ACC112 (cell line): ENCODE data around the gene DPM3.
"Not testable (repeated sequence)": the region's sequence is repeated elsewhere in the genome, so short reads cannot be mapped to it uniquely, and the experiment has no call there.

ENCODE experiments used
- H2AFZ ChIP-seq: fragments of 200-600 bp; sonication (generic); one replicate; pipeline ENCODE4 v1.6.0; 2017; ENCODE audit warnings: antibody characterized with exemption, low read length; ENCODE audit not compliant: unreplicated experiment
- H3K27ac ChIP-seq: fragments of 200-600 bp; sonication (generic); 2 replicates; pipeline ENCODE4 v1.5.1; 2014; ENCODE audit warnings: low read depth, mild to moderate bottlenecking, antibody characterized with exemption, low read length, moderate library complexity
- H3K27me3 ChIP-seq: fragments of 200-600 bp; sonication (generic); 2 replicates; pipeline ENCODE4 v1.6.1; 2014; ENCODE audit warnings: mild to moderate bottlenecking, antibody characterized with exemption, low read length, moderate library complexity, mixed read lengths; ENCODE audit not compliant: insufficient read depth
- H3K36me3 ChIP-seq: fragments of 200-600 bp; sonication (generic); 2 replicates; pipeline ENCODE4 v1.6.1; 2016; ENCODE audit warnings: mild to moderate bottlenecking, antibody characterized with exemption, low read length, moderate library complexity, mixed read lengths; ENCODE audit not compliant: insufficient read depth
- H3K4me1 ChIP-seq: fragments of 200-600 bp; sonication (generic); one replicate; pipeline ENCODE4 v1.6.1; 2016; ENCODE audit warnings: low read length, mixed read lengths; ENCODE audit not compliant: insufficient read depth, unreplicated experiment, control insufficient read depth
- H3K4me3 ChIP-seq: fragments of 200-600 bp; sonication (generic); 2 replicates; pipeline ENCODE4 v1.5.1; 2014; ENCODE audit warnings: mild to moderate bottlenecking, low read depth, low read length
- H3K79me2 ChIP-seq: fragments of 200-600 bp; sonication (generic); one replicate; pipeline ENCODE4 v1.6.0; 2016; ENCODE audit warnings: low read length; ENCODE audit not compliant: control insufficient read depth, unreplicated experiment, insufficient read depth

The DPM3 gene

DNA sequence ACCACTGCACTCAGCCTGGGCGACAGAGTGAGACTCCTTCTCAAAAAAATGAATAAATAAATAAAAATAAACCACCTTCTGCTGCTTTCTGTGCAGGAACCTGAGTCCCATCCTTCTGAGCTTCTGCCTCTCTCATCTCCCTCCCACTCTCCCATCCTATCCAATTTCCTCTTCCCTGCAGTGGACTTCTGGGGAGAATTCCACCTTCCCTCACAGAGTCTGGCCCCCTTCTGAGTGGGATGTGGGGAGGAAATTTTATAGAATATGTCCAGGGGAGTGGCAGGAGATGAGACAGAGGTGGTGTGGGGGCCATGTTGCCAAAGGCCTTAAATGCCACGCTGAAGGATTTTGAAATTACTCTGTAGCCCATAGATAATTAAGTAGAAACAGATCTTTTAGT lies 18.0 kb downstream of the DPM3 start:
- Histone ChIP-seq H3K27me3 (peaks cover 58% of the 10 kb centered on the region), H3K79me2 (no peaks in the 10 kb centered on the region), H3K4me3 (no peak overlapping the region), H3K4me1 (peaks cover 6% of the 10 kb centered on the region), H3K36me3 (no peaks in the 10 kb centered on the region), H2AFZ (no peak overlapping the region), H3K27ac (no peak overlapping the region)

DNA sequence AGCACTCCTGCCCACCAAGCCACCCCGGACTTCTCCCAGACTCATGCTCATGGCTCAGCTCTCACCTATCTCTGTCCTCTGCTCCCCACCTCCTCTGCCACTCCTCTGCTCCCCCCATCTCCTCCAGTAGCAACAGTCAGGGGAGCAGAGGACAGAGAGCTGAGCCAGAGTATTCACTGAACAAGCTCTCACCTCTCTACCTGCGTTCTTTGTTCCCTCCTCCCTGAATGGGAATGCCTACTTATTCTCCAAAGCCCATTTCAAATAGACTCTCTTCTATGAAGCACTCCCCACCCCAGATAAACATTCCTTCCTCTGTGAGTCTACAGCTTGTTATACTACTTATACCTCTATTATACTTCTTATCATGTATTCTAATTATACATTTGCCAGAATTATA lies 19.1 kb downstream of the DPM3 start:
- Histone ChIP-seq H3K27me3 (peaks cover 54% of the 10 kb centered on the region), H3K4me3 (no peak overlapping the region), H2AFZ (no peak overlapping the region), H3K36me3 (no peaks in the 10 kb centered on the region), H3K4me1 (peaks cover 3% of the 10 kb centered on the region), H3K79me2 (no peaks in the 10 kb centered on the region), H3K27ac (no peak overlapping the region)

DNA sequence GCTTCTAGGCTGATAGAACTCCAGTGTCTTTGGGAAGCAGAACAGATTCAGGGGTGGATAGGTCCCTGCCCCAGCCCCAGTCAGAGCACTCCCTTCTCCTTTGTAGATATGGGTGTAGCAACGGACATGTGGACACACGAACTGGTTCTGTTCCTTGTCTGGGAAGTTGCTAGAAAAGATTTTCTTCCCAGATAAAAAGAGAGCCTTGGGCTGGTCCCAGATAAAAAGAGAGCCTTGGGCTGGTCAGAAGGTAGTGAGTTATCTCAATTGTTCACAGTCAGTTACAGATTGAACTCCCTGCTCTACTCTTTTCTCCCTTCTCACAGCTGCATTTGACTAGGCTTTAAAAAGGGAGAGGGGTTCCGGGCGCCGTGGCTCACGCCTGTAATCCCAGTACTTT lies 20.1 kb downstream of the DPM3 start:
- Histone ChIP-seq H3K4me1 (no peaks in the 10 kb centered on the region), H3K27me3 (peaks cover 47% of the 10 kb centered on the region), H3K36me3 (no peaks in the 10 kb centered on the region), H2AFZ (no peak overlapping the region), H3K79me2 (no peaks in the 10 kb centered on the region), H3K27ac (no peak overlapping the region), H3K4me3 (no peak overlapping the region)

DNA sequence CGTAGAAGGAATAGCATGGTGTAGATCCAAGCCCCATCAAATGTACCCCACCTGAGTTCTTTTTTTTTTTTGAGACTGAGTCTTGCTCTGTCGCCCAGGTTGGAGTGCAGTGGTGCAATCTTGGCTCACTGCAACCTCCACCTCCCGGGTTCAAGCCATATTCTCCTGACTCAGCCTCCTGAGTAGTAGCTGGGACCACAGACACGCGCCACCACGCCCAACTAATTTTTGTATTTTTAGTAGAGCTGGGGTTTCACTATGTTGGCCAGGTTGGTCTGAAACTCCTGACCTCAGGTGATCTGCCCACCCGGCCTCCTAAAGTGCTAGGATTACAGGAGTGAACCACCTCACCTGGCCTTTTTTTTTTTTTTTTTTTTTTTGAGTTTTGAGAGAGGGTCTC lies 22.2 kb downstream of the DPM3 start:
- not testable (repeated sequence) for H3K27ac ChIP-seq, H3K4me1 ChIP-seq, H3K36me3 ChIP-seq, H3K79me2 ChIP-seq, H2AFZ ChIP-seq, H3K4me3 ChIP-seq
- H3K27me3 ChIP-seq = peaks cover 39% of the 10 kb centered on the region

DNA sequence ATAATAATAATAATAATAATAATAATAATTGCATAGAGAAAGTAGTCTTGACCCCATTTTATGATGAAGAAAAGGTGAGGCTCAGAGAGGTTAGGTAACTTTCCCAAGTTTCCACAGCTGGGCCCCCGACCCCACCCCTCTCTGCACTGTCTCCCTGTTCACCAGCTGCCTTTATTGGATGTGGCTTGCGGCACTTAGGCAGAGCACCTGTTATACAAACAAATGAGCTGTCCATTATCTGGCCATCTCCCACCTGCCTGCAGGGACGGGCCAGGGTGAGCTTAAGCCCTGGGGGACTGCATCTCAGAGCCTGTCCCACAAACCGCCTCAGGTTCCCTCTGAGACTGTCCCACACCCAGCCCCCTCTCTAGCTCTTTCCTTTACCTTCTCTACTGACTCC lies 22.7 kb downstream of the DPM3 start:
- no peak overlapping the region for H2AFZ ChIP-seq
- no peak overlapping the region for H3K27ac ChIP-seq

DNA sequence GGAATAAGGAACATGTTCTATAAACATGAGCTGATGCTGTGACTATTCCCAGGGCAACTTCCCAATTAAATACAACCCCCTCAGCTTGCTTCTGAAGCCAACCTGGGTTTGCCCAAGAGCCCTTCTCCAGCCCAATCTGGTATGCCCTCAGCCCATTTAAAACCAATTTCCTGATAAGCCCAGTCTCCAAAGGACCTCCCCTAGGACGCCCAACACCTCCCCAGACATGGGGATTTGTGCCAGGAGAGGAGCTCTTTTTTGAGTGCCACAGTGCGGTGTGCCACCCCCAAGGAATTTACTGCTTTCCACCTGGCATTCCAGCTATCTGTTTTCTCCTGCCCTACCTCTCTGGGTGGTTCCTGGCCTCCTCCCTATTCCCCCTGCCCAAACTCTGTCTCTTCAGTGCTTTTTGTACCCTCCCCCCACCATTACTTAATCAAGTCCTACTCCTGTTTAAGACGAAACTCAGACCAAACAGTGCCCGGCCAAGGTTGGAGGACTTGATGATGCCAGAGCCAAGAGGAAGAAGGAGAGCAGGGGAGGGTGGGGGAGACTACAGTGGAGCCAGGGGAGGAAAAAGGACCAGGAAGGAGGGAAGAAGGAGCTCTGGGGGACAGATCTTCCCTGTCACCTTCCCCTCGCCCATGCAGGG lies 24.1 kb downstream of the DPM3 start:
- no peak overlapping the region for H3K4me3 ChIP-seq
- H3K27ac ChIP-seq = no peak overlapping the region
- no peaks in the 10 kb centered on the region for H3K4me1 ChIP-seq
- H3K36me3 ChIP-seq = no peaks in the 10 kb centered on the region
- no peaks in the 10 kb centered on the region for H3K79me2 ChIP-seq
- H2AFZ ChIP-seq = no peak overlapping the region
- peaks cover 34% of the 10 kb centered on the region for H3K27me3 ChIP-seq

More for the DNA sequence above, 22.7 kb downstream of the DPM3 start:
- Histone ChIP-seq H3K4me1 (no peaks in the 10 kb centered on the region), H3K4me3 (no peak overlapping the region), H3K27me3 (peaks cover 39% of the 10 kb centered on the region), H3K36me3 (no peaks in the 10 kb centered on the region), H3K79me2 (no peaks in the 10 kb centered on the region)

DNA sequence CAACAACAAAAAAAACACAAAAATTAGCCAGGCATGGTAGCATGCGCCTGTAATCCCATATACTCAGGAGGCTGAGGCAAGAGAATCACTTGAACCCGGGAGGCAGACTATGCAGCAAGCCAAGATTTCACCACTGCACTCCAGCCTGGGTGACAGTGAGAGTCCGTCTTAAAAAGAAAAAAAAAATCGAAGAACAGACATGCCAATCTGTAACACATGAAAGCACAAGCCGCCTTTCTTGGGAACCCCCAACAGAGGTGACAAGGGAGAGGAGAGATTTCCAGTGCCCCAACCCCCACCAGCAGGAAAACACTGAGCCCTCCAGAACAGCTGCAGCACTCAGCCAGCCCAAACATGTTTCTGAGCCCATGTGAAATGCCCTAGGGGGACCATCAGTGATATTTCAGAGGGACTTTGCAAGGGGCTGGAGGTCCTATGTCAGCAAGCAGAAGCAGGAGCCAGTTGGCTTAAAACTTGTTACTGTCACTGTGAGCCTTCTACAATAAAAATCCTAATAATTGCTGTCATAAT lies 26.8 kb downstream of the DPM3 start:
- H3K4me3 ChIP-seq = no peak overlapping the region
- H3K27ac ChIP-seq = no peak overlapping the region
- no peaks in the 10 kb centered on the region for H3K4me1 ChIP-seq
- H3K36me3 ChIP-seq = no peaks in the 10 kb centered on the region
- no peak overlapping the region for H2AFZ ChIP-seq
- peaks cover 13% of the 10 kb centered on the region; the same call in 1 of the 2 replicates for H3K27me3 ChIP-seq
- H3K79me2 ChIP-seq = no peaks in the 10 kb centered on the region

DNA sequence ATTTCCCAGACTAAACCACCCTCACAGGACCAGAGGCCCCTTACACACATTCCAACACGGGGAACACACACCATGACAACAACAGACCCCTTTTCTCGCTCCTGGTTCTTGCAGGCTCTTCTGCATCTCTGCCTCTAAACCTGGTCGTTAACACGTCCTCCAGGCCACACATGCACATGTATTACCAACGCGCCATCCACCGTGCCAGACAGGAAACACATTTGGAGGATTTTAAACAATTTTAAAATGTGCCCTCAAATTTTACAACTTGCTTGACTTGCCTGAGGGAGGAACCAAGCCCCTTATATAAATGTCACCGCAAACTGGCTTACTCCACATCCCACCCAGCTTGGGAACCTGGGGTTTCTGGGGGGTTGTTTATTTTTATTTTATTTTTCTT lies 29.5 kb downstream of the DPM3 start:
- H3K79me2 ChIP-seq = no peaks in the 10 kb centered on the region
- H3K27me3 ChIP-seq = peaks cover 6% of the 10 kb centered on the region; the same call in 1 of the 2 replicates
- no peak overlapping the region for H3K27ac ChIP-seq
- no peak overlapping the region for H2AFZ ChIP-seq
- no peak overlapping the region for H3K4me3 ChIP-seq
- H3K36me3 ChIP-seq = no peaks in the 10 kb centered on the region
- H3K4me1 ChIP-seq = no peaks in the 10 kb centered on the region

DNA sequence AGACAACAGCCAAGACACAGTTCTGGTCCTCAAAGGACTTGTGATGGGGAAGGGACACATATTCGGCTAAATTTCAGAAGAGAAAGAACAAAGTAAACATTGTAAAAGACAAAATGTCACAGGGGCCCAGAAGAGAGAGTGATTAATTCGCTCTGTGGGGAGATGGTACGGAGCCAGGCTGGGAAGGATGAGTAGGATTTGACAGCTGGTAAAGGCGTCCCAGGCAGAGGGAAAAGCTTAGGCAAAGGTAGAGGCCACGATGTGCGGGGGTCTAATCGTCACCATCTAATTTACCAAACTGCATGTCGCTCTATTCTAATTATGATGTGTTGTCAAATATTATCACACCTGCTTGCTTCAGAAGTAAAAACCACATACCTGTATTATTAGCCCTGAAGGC lies 29.9 kb downstream of the DPM3 start:
- Histone ChIP-seq H2AFZ (no peak overlapping the region), H3K27ac (no peak overlapping the region), H3K4me3 (no peak overlapping the region), H3K27me3 (peaks cover 6% of the 10 kb centered on the region; the same call in 1 of the 2 replicates), H3K79me2 (no peaks in the 10 kb centered on the region), H3K4me1 (no peaks in the 10 kb centered on the region), H3K36me3 (no peaks in the 10 kb centered on the region)

DNA sequence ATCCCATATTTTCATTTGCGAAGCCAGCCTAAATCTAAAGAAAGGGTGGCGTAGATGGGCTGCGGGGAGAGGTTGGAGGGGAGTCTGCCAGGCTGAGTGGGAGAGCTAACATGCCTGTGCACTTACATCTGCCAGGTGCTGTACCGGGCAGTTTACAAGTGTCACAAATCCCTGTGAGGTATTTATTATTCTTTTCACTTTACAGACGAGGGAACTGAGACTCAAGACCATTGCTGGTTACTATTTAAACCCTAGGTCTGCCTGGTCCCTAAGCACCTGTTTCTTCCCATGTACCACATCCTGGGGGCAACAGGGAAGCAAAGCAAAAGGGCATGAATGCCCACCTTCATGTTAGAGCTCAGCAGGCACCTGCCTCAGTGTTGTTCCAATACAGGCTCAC lies 32.0 kb downstream of the DPM3 start:
- Histone ChIP-seq H2AFZ (no peak overlapping the region), H3K27ac (no peak overlapping the region), H3K4me1 (no peaks in the 10 kb centered on the region), H3K27me3 (peaks cover 6% of the 10 kb centered on the region; the same call in 1 of the 2 replicates), H3K36me3 (no peaks in the 10 kb centered on the region), H3K4me3 (no peak overlapping the region), H3K79me2 (no peaks in the 10 kb centered on the region)
